SJCRH30 (cell line): ENCODE measurements around the gene STAB1. TPM values are rescaled to one million over a fixed set of nuclear protein-coding genes. Genes with fewer than 3 reads are reported as not detected.
A peak's percentile ranks its signal among the peaks of the same experiment; 100 is the strongest.

Source experiments
- DNase-seq, 2 experiments: peaks; one replicate each; pipeline ENCODE4 v3.0.0-alpha.2; 2015 to 2020
- H3K27ac ChIP-seq: fragments of 250-450 bp; sonication (Bioruptor Pico); 2 replicates; pipeline ENCODE4 v1.5.1; 2020; ENCODE audit warnings: mild to moderate bottlenecking, moderate library complexity
- H3K27me3 ChIP-seq: fragments of 250-450 bp; sonication (Bioruptor Pico); 2 replicates; pipeline ENCODE4 v1.5.1; 2020; ENCODE audit warnings: mild to moderate bottlenecking, moderate library complexity
- H3K36me3 ChIP-seq: fragments of 250-450 bp; sonication (Bioruptor Pico); 2 replicates; pipeline ENCODE4 v1.5.1; 2020; ENCODE audit warnings: mild to moderate bottlenecking, moderate library complexity
- H3K4me1 ChIP-seq: fragments of 250-450 bp; sonication (Bioruptor Pico); 2 replicates; pipeline ENCODE4 v1.5.1; 2020; ENCODE audit warnings: mild to moderate bottlenecking, moderate library complexity
- H3K4me3 ChIP-seq: fragments of 250-450 bp; sonication (Bioruptor Pico); 2 replicates; pipeline ENCODE4 v1.5.1; 2020; ENCODE audit warnings: mild to moderate bottlenecking, moderate library complexity
- H3K9me3 ChIP-seq: fragments of 250-450 bp; sonication (Bioruptor Pico); replicated peaks from 2 replicates; pipeline ENCODE4 v1.5.1; 2020; ENCODE audit warnings: mild to moderate bottlenecking, moderate library complexity
- total RNA-seq: library from RNA; depleted of rRNA; stranded (reverse); fragments of >200 nt; shearing (Covaris generic); gene quantifications from 2 replicates; pipeline ENCODE4 v1.2.3, GENCODE V29; 2014

The STAB1 gene
- total RNA-seq, 1 experiment from 2014 or later = not detected

DNA sequence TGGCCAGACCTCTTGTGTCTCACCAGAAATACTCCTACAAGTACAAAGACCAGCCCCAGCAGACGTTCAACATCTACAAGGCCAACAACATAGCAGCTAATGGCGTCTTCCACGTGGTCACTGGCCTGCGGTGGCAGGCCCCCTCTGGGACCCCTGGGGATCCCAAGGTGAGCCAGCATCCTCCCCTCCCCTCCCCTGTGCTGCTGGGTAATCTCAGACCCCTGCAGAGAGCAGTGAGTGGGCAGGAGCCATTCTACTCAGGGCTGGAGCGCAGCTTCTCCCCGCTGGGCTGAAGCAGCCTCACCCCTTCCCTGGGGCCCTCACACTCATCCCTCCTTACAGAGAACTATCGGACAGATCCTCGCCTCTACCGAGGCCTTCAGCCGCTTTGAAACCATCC is 9.8 kb downstream of the STAB1 start:
- H3K4me3 ChIP-seq = no peak overlapping the region
- H3K36me3 ChIP-seq = no peaks in the 10 kb centered on the region
- no peak for DNase-seq
- H3K27ac ChIP-seq = no peak overlapping the region
- no peaks in the 10 kb centered on the region for H3K9me3 ChIP-seq
- H3K4me1 ChIP-seq = peaks cover 12% of the 10 kb centered on the region
- H3K27me3 ChIP-seq = peaks cover 3% of the 10 kb centered on the region

- Histone ChIP-seq H3K36me3 (no peaks in the 10 kb centered on the region), H3K4me3 (no peak overlapping the region), H3K9me3 (no peaks in the 10 kb centered on the region), H3K27me3 (peaks cover 7% of the 10 kb centered on the region), H3K4me1 (peaks cover 12% of the 10 kb centered on the region), H3K27ac (no peak overlapping the region)
- DNase-seq = peak; percentile 27 to 41
Observed at GRCh38 chr3:52506266-52506966, 11.3 kb downstream of the STAB1 start.

- peak; percentile 81 to 85 for DNase-seq
- no peaks in the 10 kb centered on the region for H3K9me3 ChIP-seq
- H3K27me3 ChIP-seq = peaks cover 17% of the 10 kb centered on the region
- no peaks in the 10 kb centered on the region for H3K36me3 ChIP-seq
- no peak overlapping the region for H3K27ac ChIP-seq
- H3K4me3 ChIP-seq = no peak overlapping the region
- H3K4me1 ChIP-seq = peaks cover 12% of the 10 kb centered on the region
Observed at GRCh38 chr3:52507359-52507758, 12.2 kb downstream of the STAB1 start.

GRCh38 chr3:52509753-52510328 is 14.7 kb downstream of the STAB1 start:
- Histone ChIP-seq H3K36me3 (no peaks in the 10 kb centered on the region), H3K27me3 (peaks cover 33% of the 10 kb centered on the region; the same call in 1 of the 2 replicates), H3K9me3 (no peaks in the 10 kb centered on the region), H3K4me3 (no peak overlapping the region), H3K4me1 (peaks cover 12% of the 10 kb centered on the region), H3K27ac (no peak overlapping the region)
- no peak for DNase-seq

- Histone ChIP-seq H3K9me3 (no peaks in the 10 kb centered on the region), H3K27ac (no peak overlapping the region), H3K4me1 (peaks cover 8% of the 10 kb centered on the region), H3K4me3 (no peak overlapping the region), H3K27me3 (peaks cover 35% of the 10 kb centered on the region; the same call in 1 of the 2 replicates), H3K36me3 (no peaks in the 10 kb centered on the region)
- no peak for DNase-seq
Observed at GRCh38 chr3:52511509-52511908, 16.4 kb downstream of the STAB1 start.

DNA sequence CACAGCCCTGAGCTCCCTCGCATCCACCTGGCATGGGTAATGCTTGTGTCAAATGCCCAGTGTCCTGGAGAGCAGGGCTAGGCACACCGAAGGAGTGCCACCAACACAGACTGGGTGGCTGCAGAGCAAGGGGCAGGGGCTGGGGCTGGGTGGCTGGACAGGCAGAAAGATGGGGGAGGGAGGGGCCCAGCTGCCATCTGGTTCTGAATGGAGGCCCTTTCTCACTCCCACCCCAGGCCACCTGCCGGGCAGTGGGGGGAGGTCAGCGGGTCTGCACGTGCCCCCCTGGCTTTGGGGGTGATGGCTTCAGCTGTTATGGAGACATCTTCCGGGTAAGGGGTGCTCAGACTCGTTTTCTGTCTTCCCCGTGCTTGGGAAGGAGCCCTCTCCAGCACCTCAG is 17.0 kb downstream of the STAB1 start:
- no peak overlapping the region for H3K4me3 ChIP-seq
- H3K27ac ChIP-seq = no peak overlapping the region
- peaks cover 35% of the 10 kb centered on the region; the same call in 1 of the 2 replicates for H3K27me3 ChIP-seq
- no peak for DNase-seq
- peaks cover 2% of the 10 kb centered on the region for H3K4me1 ChIP-seq
- no peaks in the 10 kb centered on the region for H3K36me3 ChIP-seq
- no peaks in the 10 kb centered on the region for H3K9me3 ChIP-seq

- Histone ChIP-seq H3K9me3 (no peaks in the 10 kb centered on the region), H3K4me3 (no peak overlapping the region), H3K36me3 (no peaks in the 10 kb centered on the region), H3K4me1 (no peaks in the 10 kb centered on the region; the same call in 1 of the 2 replicates), H3K27ac (no peak overlapping the region), H3K27me3 (peaks cover 35% of the 10 kb centered on the region; the same call in 1 of the 2 replicates)
- no peak for DNase-seq
Observed at GRCh38 chr3:52512727-52513126, 17.6 kb downstream of the STAB1 start.

DNA sequence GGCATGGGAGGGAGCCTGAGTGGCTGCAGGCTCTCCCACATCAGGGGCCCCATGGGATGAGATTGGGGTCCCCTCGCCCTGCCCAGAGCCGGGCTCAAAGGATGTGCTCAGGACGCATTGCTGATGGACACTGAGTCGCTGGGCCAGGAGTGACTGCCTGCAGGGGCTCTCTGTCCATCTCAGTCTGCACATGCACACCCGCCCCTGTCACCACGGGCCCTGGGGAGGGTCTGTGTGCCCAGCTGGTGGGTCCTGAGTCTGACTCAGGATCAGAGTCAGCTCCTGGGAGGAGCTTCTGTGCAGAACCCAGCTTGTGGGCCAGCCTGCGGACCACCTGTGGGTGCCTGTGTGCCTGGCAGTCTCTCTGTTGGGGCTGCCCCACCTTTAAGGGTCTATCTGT is 18.1 kb downstream of the STAB1 start:
- H3K4me3 ChIP-seq = no peak overlapping the region
- H3K36me3 ChIP-seq = no peaks in the 10 kb centered on the region
- no peak for DNase-seq
- peaks cover 35% of the 10 kb centered on the region; the same call in 1 of the 2 replicates for H3K27me3 ChIP-seq
- no peaks in the 10 kb centered on the region for H3K4me1 ChIP-seq
- H3K9me3 ChIP-seq = no peaks in the 10 kb centered on the region
- H3K27ac ChIP-seq = no peak overlapping the region

- H3K4me1 ChIP-seq = no peaks in the 10 kb centered on the region
- no peaks in the 10 kb centered on the region for H3K9me3 ChIP-seq
- H3K27me3 ChIP-seq = peaks cover 34% of the 10 kb centered on the region; the same call in 1 of the 2 replicates
- H3K36me3 ChIP-seq = no peaks in the 10 kb centered on the region
- no peak overlapping the region for H3K4me3 ChIP-seq
- DNase-seq = no peak
- H3K27ac ChIP-seq = no peak overlapping the region
Observed at GRCh38 chr3:52514576-52514975, 19.4 kb downstream of the STAB1 start.

- Histone ChIP-seq H3K4me1 (no peaks in the 10 kb centered on the region), H3K27me3 (peaks cover 32% of the 10 kb centered on the region; the same call in 1 of the 2 replicates), H3K27ac (no peak overlapping the region), H3K36me3 (no peaks in the 10 kb centered on the region), H3K9me3 (no peaks in the 10 kb centered on the region), H3K4me3 (no peak overlapping the region)
- DNase-seq = no peak
Observed at GRCh38 chr3:52515192-52515591, 20.1 kb downstream of the STAB1 start.

DNA sequence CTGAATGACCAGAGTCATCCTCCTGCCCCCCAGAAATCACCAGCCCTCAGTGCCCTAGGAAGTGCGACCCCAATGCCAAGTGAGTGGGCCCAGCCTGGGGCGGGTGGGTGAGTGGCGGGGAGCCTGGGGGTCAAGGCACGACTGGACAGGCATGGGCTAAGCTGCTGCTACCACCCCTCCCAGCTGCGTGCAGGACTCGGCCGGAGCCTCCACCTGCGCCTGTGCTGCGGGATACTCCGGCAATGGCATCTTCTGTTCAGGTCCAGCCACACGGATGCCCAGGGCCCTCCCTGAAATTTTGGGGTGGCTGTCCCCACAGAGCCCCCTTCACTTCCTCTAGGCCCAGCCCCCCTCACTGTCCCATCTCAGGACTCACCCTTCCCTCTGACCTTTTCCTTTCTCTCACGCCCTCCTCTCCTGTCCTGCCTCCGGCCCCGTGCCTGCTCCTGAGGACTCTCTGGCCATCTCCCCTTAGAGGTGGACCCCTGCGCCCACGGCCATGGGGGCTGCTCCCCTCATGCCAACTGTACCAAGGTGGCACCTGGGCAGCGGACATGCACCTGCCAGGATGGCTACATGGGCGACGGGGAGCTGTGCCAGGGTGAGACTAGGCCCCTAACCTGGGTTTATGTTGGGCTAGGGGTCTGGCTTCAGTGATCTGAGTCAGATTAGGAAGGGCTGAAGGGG is 21.5 kb downstream of the STAB1 start:
- no peak for DNase-seq
- peaks cover 26% of the 10 kb centered on the region; the same call in 1 of the 2 replicates for H3K27me3 ChIP-seq
- no peak overlapping the region for H3K4me3 ChIP-seq

DNA sequence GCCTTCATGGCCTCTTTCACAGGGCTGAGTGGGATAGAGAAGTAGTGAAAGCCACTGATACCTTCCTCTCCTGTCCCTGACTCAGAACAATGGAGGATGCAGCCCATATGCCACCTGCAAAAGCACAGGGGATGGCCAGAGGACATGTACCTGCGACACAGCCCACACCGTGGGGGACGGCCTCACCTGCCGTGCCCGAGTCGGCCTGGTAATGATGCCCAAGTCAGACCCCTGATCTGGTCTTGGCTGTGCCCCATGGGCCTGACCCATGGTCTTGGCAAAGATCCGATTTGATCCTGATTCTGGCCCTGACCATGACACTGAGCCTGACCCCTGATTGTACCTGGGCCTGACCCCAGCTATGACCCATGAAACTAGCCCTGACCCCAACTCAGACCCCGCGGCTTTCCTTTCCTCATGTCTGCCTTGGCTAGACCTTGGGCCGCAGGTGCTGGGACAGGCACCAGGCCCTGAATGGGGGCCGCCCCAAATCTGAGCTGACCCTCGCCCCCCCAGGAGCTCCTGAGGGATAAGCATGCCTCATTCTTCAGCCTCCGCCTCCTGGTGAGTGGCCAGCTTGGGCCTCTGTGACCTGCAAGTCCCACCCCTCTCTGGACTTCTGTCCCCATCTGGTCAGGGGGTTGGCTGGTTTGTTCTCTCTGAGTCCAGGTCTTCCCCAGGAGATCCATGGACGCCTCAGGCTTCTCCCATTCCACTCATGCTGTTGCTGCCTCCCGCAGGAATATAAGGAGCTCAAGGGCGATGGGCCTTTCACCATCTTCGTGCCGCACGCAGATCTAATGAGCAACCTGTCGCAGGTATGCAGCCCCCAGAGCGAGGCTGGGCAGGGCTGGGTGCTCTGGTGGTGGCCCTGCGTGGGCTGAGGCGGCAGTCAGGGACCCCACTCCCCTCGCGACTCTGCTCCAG is 22.9 kb downstream of the STAB1 start:
- Histone ChIP-seq H3K9me3 (no peaks in the 10 kb centered on the region), H3K4me1 (no peaks in the 10 kb centered on the region), H3K4me3 (no peak overlapping the region), H3K36me3 (no peaks in the 10 kb centered on the region), H3K27ac (no peak overlapping the region), H3K27me3 (peaks cover 16% of the 10 kb centered on the region; the same call in 1 of the 2 replicates)
- DNase-seq = no peak

More for the DNA sequence above, 21.5 kb downstream of the STAB1 start:
- no peak overlapping the region for H3K27ac ChIP-seq
- H3K4me1 ChIP-seq = no peaks in the 10 kb centered on the region
- H3K36me3 ChIP-seq = no peaks in the 10 kb centered on the region
- H3K9me3 ChIP-seq = no peaks in the 10 kb centered on the region

DNA sequence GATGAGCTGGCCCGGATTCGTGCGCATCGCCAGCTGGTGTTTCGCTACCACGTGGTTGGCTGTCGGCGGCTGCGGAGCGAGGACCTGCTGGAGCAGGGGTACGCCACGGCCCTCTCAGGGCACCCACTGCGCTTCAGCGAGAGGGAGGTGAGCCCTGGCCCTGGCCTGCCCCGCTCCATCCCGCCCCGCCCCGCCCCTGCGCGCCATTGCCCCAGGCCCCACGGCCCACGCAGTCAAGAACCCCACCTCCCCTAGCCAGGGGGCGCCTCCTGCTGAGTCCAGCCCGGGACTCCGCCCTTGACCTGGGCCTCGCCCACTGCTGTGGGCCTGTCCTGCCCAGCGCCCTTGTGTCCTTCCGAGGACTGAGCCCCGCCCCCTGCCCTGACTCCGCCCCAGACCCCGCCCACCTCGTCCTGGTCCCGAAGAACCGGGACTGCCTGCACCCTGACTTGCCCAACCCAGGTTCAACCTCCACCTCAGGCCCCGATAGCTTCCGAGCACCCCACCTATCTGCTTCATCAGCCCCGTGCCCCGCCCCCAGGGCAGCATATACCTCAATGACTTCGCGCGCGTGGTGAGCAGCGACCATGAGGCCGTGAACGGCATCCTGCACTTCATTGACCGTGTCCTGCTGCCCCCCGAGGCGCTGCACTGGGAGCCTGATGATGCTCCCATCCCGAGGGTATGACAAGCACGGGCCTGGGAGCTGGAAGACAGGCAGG is 23.7 kb downstream of the STAB1 start:
- no peaks in the 10 kb centered on the region for H3K4me1 ChIP-seq
- H3K9me3 ChIP-seq = no peaks in the 10 kb centered on the region
- H3K36me3 ChIP-seq = no peaks in the 10 kb centered on the region; the same call in 1 of the 2 replicates
- no peak for DNase-seq
- no peak overlapping the region for H3K4me3 ChIP-seq
- H3K27ac ChIP-seq = no peak overlapping the region
- peaks cover 8% of the 10 kb centered on the region; the same call in 1 of the 2 replicates for H3K27me3 ChIP-seq
